ENCODE measurements around the gene OR6B3.
"Not testable (repeated sequence)": the region's sequence is repeated elsewhere in the genome, so short reads cannot be mapped to it uniquely, and the experiment has no call there.

The OR6B3 gene

DNA sequence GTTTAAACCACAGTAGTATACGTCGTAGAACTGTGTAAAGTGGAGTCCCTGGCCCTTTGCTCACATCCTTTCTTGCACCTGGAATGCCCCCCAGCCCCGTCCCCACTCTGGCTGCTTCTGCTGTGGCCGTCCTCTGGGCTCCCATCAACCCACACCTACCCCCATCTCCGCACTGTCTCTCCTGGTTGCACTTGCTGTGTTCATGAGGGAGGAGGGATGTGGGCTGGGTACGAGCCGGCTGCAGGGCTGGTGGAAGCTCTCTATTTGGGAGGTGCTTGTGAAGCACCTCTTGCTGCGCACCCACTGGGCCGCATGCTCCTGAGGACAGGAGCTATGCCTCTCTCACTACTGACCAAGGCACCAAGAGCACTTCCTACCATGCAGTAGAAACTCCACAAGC lies 5.1 kb downstream of the OR6B3 start:
- intact Hi-C loops (cut with DNase I), result no loop called here
- DNase-seq, result no peak

DNA sequence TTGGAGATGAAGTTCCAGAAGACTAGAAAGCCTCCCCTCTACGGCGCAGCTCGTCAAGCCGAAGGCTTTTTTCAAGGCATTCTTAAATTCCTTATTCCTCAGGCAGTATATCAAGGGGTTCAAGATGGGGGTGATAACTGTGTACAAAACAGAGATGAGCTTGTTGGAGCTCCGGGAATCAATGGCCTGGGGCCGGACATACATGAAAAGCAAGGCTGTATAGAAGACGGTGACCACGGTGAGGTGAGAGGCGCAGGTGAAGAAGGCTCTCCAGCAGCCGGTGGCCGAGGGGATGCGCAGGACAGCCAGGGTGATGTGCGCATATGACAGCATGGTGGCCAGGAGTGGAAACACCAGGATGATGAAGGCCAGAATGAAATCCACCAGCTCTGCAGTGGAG lies 8.2 kb downstream of the OR6B3 start:
- intact Hi-C loops (cut with DNase I), result no loop called here
- no peak for DNase-seq

DNA sequence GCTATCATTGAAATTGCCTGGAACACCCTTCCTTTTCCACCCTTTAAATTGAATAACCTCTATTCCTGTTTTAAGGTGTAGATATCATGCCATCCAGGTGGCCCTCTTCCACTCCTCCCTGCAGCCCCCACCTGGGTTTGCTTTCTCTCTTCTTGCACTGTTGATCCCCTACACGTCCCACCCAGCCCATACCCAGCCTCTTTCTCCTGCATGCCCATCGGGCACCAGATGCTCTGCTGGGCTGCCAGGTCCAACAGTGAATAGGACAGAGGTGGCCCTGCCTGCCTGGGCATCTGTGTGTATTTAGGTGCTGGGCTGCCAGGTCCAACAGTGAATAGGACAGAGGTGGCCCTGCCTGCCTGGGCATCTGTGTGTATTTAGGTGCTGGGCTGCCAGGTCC lies 9.2 kb downstream of the OR6B3 start:
- DNase-seq; intact Hi-C loops (cut with DNase I): not testable (repeated sequence)

DNA sequence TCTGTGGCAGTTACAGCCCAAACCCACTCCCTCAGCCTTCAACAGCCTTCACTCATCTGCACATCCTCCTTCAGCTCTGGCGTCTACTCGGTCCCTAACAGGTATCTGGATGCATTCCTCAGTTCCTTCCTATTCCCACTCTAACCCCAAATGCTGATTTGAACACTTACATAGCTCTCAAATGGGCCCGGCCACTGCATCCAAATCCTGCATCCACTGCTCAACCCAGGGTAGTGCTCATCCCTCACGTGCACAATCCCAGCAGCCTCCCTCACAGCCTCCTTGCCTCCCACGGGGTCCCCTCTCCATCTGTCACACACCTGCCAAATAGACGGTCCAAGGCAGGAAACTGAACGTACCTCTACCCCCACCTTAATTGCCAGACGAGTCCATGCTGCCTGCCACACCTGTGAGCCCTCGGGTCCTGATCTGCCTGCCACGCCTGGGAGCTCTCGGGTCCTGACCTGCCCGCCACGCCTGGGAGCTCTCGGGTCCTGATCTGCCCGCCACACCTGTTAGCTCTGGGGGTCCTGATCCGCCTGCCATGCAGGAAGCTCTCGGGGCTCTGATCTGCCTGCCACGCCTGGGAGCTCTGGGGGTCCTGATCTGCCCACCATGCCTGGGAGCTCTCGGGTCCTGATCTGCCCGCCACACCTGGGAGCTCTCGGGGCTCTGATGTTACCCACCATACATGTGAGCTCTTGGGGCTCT lies 9.9 kb downstream of the OR6B3 start:
- intact Hi-C loops (cut with DNase I), result no loop called here
- DNase-seq, result no peak

GRCh38 chr2:240042740-240043139 lies 10.6 kb downstream of the OR6B3 start:
- DNase-seq, result no peak
- intact Hi-C loops (cut with DNase I), result no loop called here

DNA sequence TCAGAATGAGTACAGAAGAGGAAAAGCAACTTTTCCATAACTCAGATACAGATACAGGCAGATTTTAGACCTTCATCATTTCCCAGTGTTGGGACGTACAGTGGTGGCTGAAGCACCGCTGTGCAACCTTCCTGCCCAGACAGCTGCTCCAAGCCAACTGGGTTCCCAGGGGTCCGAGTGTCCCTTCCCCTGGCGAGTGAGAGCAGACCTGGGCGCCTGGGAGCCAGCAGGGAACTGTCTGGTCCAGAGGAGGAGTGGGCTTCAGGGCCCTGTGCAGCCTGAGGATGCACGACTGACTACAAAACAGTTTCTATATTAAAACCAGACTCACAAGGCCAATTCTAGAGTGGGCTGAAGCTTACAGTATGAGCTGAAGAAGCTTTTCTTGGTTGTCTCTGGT lies 12.0 kb downstream of the OR6B3 start:
- intact Hi-C loops (cut with DNase I), result no loop called here
- no peak for DNase-seq

GRCh38 chr2:240037358-240037757 lies 16.0 kb downstream of the OR6B3 start:
- intact Hi-C loops (cut with DNase I), result no loop called here
- no peak for DNase-seq

- intact Hi-C loops (cut with DNase I), result no loop called here
These were observed 20.0 kb downstream of the OR6B3 start for GRCh38 chr2:240033330-240033678.

GRCh38 chr2:240032406-240033329 lies 20.7 kb downstream of the OR6B3 start:
- intact Hi-C loops (cut with DNase I), result no loop called here
- DNase-seq, result no peak

More at GRCh38 chr2:240033330-240033678, 20.0 kb downstream of the OR6B3 start:
- no peak for DNase-seq

- no peak for DNase-seq
- intact Hi-C loops (cut with DNase I), result no loop called here
These were observed 22.8 kb downstream of the OR6B3 start, which contains the start of gene OR6B2 for GRCh38 chr2:240030379-240031094. Gene OR6B2, minus strand, starts transcription at chr2:240030429. Its CDS starts 0 bp downstream, at chr2:240030429.

DNA sequence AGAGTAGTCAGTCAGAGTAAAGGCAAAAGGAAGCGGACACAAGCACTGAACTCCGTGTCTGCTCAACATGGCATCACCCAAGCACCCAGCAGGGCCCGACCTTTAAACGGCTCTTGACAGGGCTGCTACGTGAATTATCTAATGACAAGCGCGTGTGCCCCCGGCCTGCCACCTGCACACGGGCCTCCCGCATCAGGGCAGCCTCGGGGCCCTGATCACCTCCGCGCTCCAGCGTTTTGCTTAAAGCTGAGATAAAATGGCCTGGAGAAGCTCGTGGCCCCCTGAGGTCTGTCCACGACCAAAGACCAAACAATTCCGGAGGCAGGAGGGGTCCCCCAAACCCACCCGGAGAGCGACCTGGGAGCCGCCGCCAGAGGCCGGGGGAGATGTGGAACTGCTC lies 28.6 kb downstream of the OR6B3 start:
- intact Hi-C loops (cut with DNase I), result loop anchor here (10.0 kb wide), 1 partner anchor 120 kb away; the partner anchor contains the start of gene OTOS

GRCh38 chr2:240023792-240024191 lies 29.5 kb downstream of the OR6B3 start:
- intact Hi-C loops (cut with DNase I), result loop anchor here (10.0 kb wide), 1 partner anchor 121 kb away; the partner anchor contains the start of gene OTOS

More for the DNA sequence above, 28.6 kb downstream of the OR6B3 start:
- DNase-seq, result peak in 12 of 42 donors; percentile 10 to 48 (median 22)

DNA sequence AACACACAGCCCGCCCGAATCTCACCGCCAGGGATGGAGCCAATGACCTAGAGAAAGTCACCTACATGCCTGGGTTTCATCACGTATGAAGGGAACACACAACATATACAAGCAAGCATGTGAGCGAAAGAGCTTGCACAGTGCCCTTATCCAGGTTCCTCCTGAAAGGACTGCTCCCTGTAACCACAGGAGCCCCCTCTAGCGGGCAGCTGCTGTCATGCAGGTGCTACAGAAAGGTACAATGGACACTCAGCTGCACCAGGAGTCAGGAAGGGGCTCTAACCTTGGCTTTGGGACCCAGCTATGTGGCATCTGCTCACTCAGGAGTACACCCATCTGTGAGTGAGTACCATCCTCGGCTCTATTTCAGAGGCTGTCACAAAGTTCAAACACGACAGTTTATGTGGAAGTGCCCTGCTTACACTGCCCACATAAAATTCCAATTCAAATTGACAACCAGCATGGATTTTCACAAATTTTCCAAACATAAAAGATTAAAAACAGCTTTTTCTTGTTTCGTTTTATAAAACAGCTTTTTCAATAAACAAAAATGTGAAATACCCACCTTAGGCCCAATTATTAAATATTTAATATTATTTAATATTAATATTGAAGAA lies 31.7 kb downstream of the OR6B3 start:
- intact Hi-C loops (cut with DNase I), result loop anchor here (10.0 kb wide), 1 partner anchor 123 kb away; the partner anchor contains the start of gene OTOS
- DNase-seq, result peak; percentile 40 to 87 (median 72)

More at GRCh38 chr2:240023792-240024191, 29.5 kb downstream of the OR6B3 start:
- no peak for DNase-seq

DNA sequence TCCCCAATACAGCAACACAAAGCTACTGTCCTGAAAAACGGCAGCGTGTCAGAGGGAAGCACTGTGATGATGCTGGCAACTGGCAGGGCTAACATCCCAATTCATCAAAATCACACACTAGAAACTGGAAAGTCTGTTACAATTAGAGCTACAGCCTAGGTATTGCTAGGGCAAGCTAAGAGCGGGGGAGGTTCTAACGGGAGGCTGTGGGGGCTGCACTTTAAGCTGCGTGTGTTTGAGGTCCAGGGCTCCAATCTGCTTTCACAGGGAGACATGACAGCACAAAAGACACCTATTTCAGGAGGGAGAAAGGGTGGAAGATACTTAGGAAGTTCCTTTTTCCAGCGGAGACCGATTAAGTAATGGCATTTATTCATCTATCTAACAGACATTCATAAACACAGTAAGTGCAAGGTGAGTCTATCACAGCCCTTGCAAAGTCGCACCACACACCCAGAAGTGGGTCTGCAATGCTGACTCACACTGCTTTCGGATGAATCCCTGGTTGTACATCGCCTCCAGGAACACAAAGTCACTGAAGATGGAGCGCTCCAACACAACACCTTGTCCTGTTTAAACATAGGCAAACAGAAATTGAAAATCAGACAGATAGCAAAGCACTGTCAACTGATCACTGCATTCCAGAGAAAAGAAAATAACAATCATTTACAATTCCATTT lies 35.1 kb downstream of the OR6B3 start:
- DNase-seq, result peak in 37 of 42 donors; percentile 29 to 87 (median 60)
- intact Hi-C loops (cut with DNase I), result no loop called here

DNA sequence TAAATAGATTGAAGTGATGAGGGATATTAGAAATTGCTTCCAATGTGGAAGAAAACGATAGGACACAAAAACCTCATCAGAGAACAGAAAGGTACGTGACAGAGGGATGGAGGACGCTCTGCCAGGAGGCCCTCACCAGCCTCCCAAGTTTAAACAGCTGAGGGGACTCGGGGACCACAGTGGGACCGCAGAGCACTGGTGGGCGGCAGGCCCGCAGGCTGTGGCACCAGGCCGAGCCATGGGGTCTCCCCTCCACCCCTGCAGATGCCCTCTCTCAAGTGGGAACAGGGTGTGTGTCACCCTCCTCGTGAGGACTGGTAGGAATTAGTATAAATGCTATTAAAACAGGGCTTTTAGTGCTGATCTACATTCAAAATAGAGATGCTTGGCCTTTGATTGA lies 39.0 kb downstream of the OR6B3 start:
- intact Hi-C loops (cut with DNase I), result no loop called here
- DNase-seq, result no peak

DNA sequence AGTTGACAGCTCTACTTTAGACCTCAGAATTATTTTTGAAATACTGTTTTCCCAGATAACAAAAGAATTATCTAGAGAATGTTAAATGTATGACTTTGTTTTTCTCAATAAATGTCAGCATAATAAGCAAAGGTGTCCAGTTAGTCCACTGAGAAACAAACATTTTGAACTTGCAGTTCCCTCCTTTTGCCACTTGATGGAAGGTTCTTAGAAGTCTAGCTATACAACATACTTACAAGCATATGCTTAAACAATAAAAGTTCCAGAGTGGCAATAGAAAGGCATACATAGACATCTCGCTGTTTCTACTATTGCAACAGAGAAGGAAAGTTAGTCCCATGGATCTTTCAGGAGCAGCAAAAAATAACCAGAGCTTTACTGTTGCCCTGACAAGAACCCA lies 40.0 kb downstream of the OR6B3 start:
- intact Hi-C loops (cut with DNase I), result no loop called here
- peak in 1 of 42 donors; percentile 5 for DNase-seq

DNA sequence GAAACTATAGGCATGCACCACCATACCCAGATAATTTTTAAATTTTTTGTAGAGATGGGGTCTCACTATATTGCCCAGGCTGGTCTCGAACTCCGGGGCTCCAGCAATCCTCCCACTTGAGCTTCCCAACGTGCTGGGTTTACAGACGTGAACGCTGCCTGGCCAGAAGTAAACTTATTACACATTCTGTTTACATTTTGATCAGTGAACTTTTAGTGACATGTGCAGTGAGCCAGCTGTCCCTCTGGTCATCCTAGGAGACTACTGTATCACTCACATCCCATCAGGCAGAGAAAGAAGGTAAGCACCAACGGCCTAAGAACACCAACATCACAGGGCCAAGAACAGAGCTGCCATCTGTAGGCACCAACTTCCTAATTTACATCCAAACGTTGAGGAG lies 50.3 kb downstream of the OR6B3 start:
- DNase-seq, result no peak
- intact Hi-C loops (cut with DNase I), result no loop called here

DNA sequence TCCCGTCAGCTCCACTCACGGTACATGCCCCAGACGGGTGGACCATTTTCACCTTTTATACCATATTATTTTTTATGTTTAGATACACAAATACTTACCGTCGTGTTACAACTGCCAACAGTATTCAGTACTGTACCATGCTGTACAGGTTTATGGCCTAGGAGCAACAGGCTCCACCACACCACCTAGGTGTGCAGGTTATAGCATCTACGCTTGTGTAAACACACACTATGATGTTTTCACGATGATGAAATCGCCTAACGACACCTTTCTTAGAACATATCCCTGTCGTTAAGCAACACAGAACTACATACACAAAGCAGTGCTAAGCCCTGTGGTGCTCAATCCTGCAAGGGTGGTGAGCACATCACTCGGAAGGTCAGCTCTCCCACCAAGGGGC lies 52.6 kb downstream of the OR6B3 start:
- intact Hi-C loops (cut with DNase I), result no loop called here
- no peak for DNase-seq

Data from head of caudate nucleus (tissue), 42 donors.